Fibroblast of mammary gland (primary cell): ENCODE results near the gene PCDH15.

Experiments
- DNase-seq: peaks from one replicate; pipeline ENCODE4 v3.0.0-alpha.2; 2010; ENCODE audit warnings: low read depth
- H3K4me3 ChIP-seq: 2 replicates; pipeline ENCODE4 v1.5.1; 2011; ENCODE audit warnings: low read depth, mild to moderate bottlenecking, low read length, moderate library complexity; ENCODE audit not compliant: control insufficient read depth
- CTCF ChIP-seq: conservative IDR thresholded peaks from 2 replicates; pipeline ENCODE4 v1.5.1; 2011; ENCODE audit warnings: low read depth, low read length, inconsistent platforms; ENCODE audit not compliant: control insufficient read depth, insufficient read depth

The PCDH15 gene

GRCh38 chr10:54262726-54263125 is 538.3 kb downstream of the PCDH15 start:
- no peak for DNase-seq
- TF ChIP-seq CTCF: no peak
- no peak overlapping the region for H3K4me3 ChIP-seq

- TF ChIP-seq CTCF: no peak
- no peak for DNase-seq
- no peak overlapping the region for H3K4me3 ChIP-seq
These were observed 541.9 kb downstream of the PCDH15 start for GRCh38 chr10:54259104-54259503.

GRCh38 chr10:54234832-54235231 is 566.2 kb downstream of the PCDH15 start:
- no peak overlapping the region for H3K4me3 ChIP-seq
- no peak for TF ChIP-seq CTCF
- no peak for DNase-seq

GRCh38 chr10:54203401-54203800 is 597.6 kb downstream of the PCDH15 start:
- no peak overlapping the region for H3K4me3 ChIP-seq
- DNase-seq: no peak

GRCh38 chr10:54198051-54198450 is 603.0 kb downstream of the PCDH15 start:
- no peak overlapping the region for H3K4me3 ChIP-seq
- no peak for TF ChIP-seq CTCF
- no peak for DNase-seq

More at GRCh38 chr10:54203401-54203800, 597.6 kb downstream of the PCDH15 start:
- TF ChIP-seq CTCF: no peak

GRCh38 chr10:54194806-54195205 is 606.2 kb downstream of the PCDH15 start:
- no peak overlapping the region for H3K4me3 ChIP-seq
- no peak for DNase-seq
- no peak for TF ChIP-seq CTCF

- no peak for TF ChIP-seq CTCF
- DNase-seq: no peak
- H3K4me3 ChIP-seq: no peak overlapping the region
These were observed 641.1 kb downstream of the PCDH15 start for GRCh38 chr10:54159924-54160323.
